Epithelial cell of proximal tubule (primary cell): ENCODE data around the gene CXCL8. TPM values are rescaled to one million over a fixed set of nuclear protein-coding genes. Genes with fewer than 3 reads are reported as not detected.

Source experiments
- DNase-seq: peaks from one replicate; pipeline ENCODE4 v3.0.0-alpha.2; 2011; ENCODE audit warnings: low read depth
- H3K4me3 ChIP-seq: 2 replicates; pipeline ENCODE4 v1.5.1; 2011; ENCODE audit warnings: low read depth, mild to moderate bottlenecking, low read length
- CTCF ChIP-seq: conservative IDR thresholded peaks from 2 replicates; pipeline ENCODE4 v1.5.1; 2012; ENCODE audit warnings: low read depth, mild to moderate bottlenecking, low read length
- total RNA-seq: library from RNA; depleted of rRNA; stranded (reverse); fragments of >200 nt; gene quantifications from 2 replicates; pipeline ENCODE4 v1.2.3, GENCODE V29; 2015

CXCL8 gene
- total RNA-seq, 1 donor from 2014 or later, result 24.9 TPM

- no peak for TF ChIP-seq CTCF
- DNase-seq, result no peak
Measured at GRCh38 chr4:73743281-73743680, 2.9 kb downstream of the CXCL8 start.

GRCh38 chr4:73743795-73744194 lies 3.4 kb downstream of the CXCL8 start:
- H3K4me3 ChIP-seq, result no peak overlapping the region
- DNase-seq, result no peak
- no peak for TF ChIP-seq CTCF

More at GRCh38 chr4:73743281-73743680, 2.9 kb downstream of the CXCL8 start:
- H3K4me3 ChIP-seq, result no peak overlapping the region

GRCh38 chr4:73744203-73744602 lies 3.8 kb downstream of the CXCL8 start:
- no peak for TF ChIP-seq CTCF
- no peak overlapping the region for H3K4me3 ChIP-seq
- DNase-seq, result no peak

- no peak for DNase-seq
- H3K4me3 ChIP-seq, result no peak overlapping the region
- no peak for TF ChIP-seq CTCF
Measured at GRCh38 chr4:73750730-73751129, 10.4 kb downstream of the CXCL8 start.

GRCh38 chr4:73751166-73751565 lies 10.8 kb downstream of the CXCL8 start:
- no peak for DNase-seq
- TF ChIP-seq CTCF, result no peak
- no peak overlapping the region for H3K4me3 ChIP-seq

GRCh38 chr4:73751830-73752229 lies 11.5 kb downstream of the CXCL8 start:
- DNase-seq, result no peak
- no peak for TF ChIP-seq CTCF
- no peak overlapping the region for H3K4me3 ChIP-seq

GRCh38 chr4:73752424-73752823 lies 12.1 kb downstream of the CXCL8 start:
- no peak for TF ChIP-seq CTCF
- no peak overlapping the region for H3K4me3 ChIP-seq
- DNase-seq, result no peak
